Measurements from ENCODE around the gene CDK5RAP2.

- TF ChIP-seq POLR2A (IDR thresholded peaks at IDR 0.05) (no peak), CTCF (IDR thresholded peaks at IDR 0.05 in 8 of 11, conservative IDR thresholded peaks at IDR 0.05 in 3 of 11) (peak in 10 of 11 experiments; percentile 47 to 84 (median 66))
Observed at GRCh38 chr9:120477534-120478001, 102.4 kb downstream of the CDK5RAP2 start.

Data from spleen (tissue), 7 donors.